GM20000 (cell line): ENCODE results near the gene NPY5R.

ENCODE experiments used
- DNase-seq: peaks from one replicate; pipeline ENCODE4 v3.0.0; 2012; ENCODE audit warnings: low spot score
- CTCF ChIP-seq: IDR thresholded peaks from 2 replicates; pipeline ENCODE4 v1.5.1; 2012; ENCODE audit warnings: mild to moderate bottlenecking, control low read depth; ENCODE audit errors: extremely low read depth, missing control alignments

Gene NPY5R

DNA sequence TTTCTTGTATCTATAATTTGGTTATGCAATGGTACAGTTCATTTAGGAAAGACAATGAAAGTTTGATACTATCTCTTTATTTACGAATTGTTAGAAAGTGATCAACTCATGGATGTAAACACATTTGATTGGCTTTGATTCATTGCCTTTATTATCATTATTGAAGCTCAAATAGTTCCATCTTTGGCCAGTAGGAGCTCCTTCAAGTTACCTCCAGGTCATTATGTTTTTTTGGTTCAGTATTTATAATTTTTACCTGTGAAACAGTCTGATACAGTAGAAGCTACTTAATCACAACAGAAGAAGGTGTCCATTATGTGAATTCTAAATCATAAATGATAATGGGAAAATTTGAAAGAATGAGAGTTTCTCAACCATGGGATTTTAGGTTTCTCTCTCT lies 12.4 kb downstream of the NPY5R start:
- TF ChIP-seq CTCF, result no peak
- DNase-seq, result no peak

GRCh38 chr4:163367651-163368050 lies 24.0 kb downstream of the NPY5R start:
- TF ChIP-seq CTCF, result no peak
- no peak for DNase-seq

GRCh38 chr4:163372029-163372428 lies 28.3 kb downstream of the NPY5R start:
- DNase-seq, result no peak
- no peak for TF ChIP-seq CTCF

GRCh38 chr4:163378661-163379060 lies 35.0 kb downstream of the NPY5R start:
- no peak for TF ChIP-seq CTCF
- no peak for DNase-seq

DNA sequence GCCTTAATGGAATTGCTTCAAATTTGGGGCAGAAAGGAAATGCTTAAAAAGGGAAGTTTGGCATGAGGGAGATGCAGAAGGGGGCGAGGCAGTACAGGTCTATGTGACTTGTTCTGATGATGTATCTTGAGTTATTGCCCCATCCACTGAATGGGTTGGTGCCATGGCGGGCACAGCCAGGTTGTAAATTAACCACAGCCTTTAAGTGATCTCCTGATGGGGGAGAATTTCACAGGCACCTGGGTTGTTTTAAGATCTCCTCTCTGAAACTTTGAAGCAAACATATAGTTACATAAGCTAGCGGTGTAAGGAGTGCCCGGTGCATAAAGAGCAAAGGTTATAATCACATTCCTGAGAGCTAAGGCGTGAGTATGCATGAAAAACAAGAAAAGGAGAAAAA lies 37.0 kb downstream of the NPY5R start:
- TF ChIP-seq CTCF, result no peak
- DNase-seq, result no peak

GRCh38 chr4:163382178-163382869 lies 38.6 kb downstream of the NPY5R start:
- DNase-seq, result no peak
- TF ChIP-seq CTCF, result no peak

DNA sequence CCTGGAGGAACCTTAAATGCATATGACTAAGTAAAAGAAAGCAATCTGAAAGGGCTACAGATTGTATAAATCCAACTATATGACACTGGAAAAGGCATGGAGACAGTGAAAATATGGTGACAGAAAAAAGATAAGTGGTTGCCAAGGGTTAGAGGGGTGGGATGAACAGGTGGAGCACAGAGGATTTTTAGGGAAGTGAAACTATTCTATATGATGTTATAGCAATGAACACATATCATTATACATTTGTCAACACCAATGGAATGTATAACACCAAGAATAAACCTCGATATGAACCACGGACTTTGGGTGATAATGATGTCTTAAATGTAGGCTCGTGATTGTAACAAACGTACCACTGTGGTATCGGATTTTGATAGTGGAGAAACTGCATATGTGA lies 40.7 kb downstream of the NPY5R start:
- no peak for DNase-seq
- TF ChIP-seq CTCF, result no peak
